Panc1 (cell line): Measurements from ENCODE around the gene ALG12. TPM values are rescaled to one million over a fixed set of nuclear protein-coding genes. Genes with fewer than 3 reads are reported as not detected.

Experiments used
- ATAC-seq: fragments of 200-7000 bp; cut with Tn5 transposase; 2 replicates; pipeline ENCODE4 v1.9.1; 2020; ENCODE audit warnings: mild to moderate bottlenecking, moderate library complexity
- BruUV-seq: library from RNA; stranded (reverse); fragments of 400-500 nt; replicated peaks from 2 replicates; lab custom pipeline; 2021; lab: Mats Ljungman, UMichigan
- CTCF ChIA-PET: fragments of 300-600 bp; sonication (Branson Sonifier 250); formaldehyde crosslinking; loops from one replicate; lab custom pipeline; 2022; ENCODE audit warnings: antibody characterized with exemption; lab: Charles Lee
- POLR2A ChIA-PET: fragments of 300-600 bp; sonication (Branson Sonifier 250); formaldehyde crosslinking; loops from one replicate; lab custom pipeline; 2022; ENCODE audit warnings: antibody characterized with exemption; lab: Charles Lee
- DNase-seq: peaks from one replicate; pipeline ENCODE4 v3.0.0-alpha.2; 2010; ENCODE audit warnings: low read depth, low spot score
- H3K27ac ChIP-seq: 2 replicates; pipeline ENCODE4 v1.5.1; 2011; ENCODE audit warnings: mild to moderate bottlenecking, low read length, inconsistent platforms
- H3K27me3 ChIP-seq: fragments of 200-500 bp; sonication (Bioruptor generic); 2 replicates; pipeline ENCODE4 v1.6.0; 2014; ENCODE audit warnings: low read length, inconsistent platforms; ENCODE audit not compliant: control insufficient read depth, insufficient read depth
- H3K36me3 ChIP-seq: fragments of 200-500 bp; sonication (Bioruptor generic); 2 replicates; pipeline ENCODE4 v1.5.1; 2014; ENCODE audit warnings: inconsistent platforms, mild to moderate bottlenecking, low read length, moderate library complexity; ENCODE audit not compliant: control insufficient read depth, insufficient read depth
- H3K4me1 ChIP-seq: 2 replicates; pipeline ENCODE4 v1.5.1; 2011; ENCODE audit warnings: inconsistent platforms, mild to moderate bottlenecking, low read length, moderate library complexity; ENCODE audit not compliant: control insufficient read depth, insufficient read depth
- H3K4me3 ChIP-seq, 2 experiments: 2 replicates each; pipeline ENCODE4 v1.5.1; 2011 to 2012; ENCODE audit warnings: low read depth in 2 of 2, low read length in 2 of 2, mild to moderate bottlenecking in 2 of 2, inconsistent platforms in 1 of 2, moderate library complexity in 1 of 2
- H3K9me3 ChIP-seq: fragments of 200-500 bp; sonication (Bioruptor generic); 2 replicates; pipeline ENCODE4 v1.5.1; 2014; ENCODE audit warnings: low read depth, mild to moderate bottlenecking, inconsistent platforms, low read length, moderate library complexity; ENCODE audit not compliant: control insufficient read depth, insufficient read depth
- POLR2AphosphoS5 ChIP-seq: IDR thresholded peaks from 2 replicates; pipeline ENCODE4 v1.6.1; 2012; ENCODE audit warnings: mild to moderate bottlenecking, low read depth, low read length, moderate library complexity
- SIN3A ChIP-seq: IDR thresholded peaks from 2 replicates; pipeline ENCODE4 v1.6.1; 2012; ENCODE audit warnings: low read depth, mild to moderate bottlenecking, low read length, moderate library complexity, borderline replicate concordance; ENCODE audit not compliant: insufficient read depth
- TCF7L2 ChIP-seq: IDR thresholded peaks from 2 replicates; pipeline ENCODE4 v1.6.1; 2011; ENCODE audit warnings: mild to moderate bottlenecking, low read depth, low read length, inconsistent platforms
- in situ Hi-C: cut with HindIII; loops from 2 replicates; pipeline ENCODE4 v1.10.0; 2016; ENCODE audit warnings: low sequenced_read_pairs, low pct_unique_long_range_greater_than_20kb
- intact Hi-C: fragments of 100-400 bp; cut with micrococcal nuclease; formaldehyde crosslinking; loops from one replicate; pipeline ENCODE4 v1.10.0; 2022; ENCODE audit not compliant: unreplicated experiment
- total RNA-seq: library from RNA; stranded (reverse); gene quantifications from one replicate; pipeline ENCODE4 v1.2.1, GENCODE V29; 2021; ENCODE audit not compliant: unreplicated experiment
- TF ChIP-seq, protein P1 (sequence below): fragments of 450-650 bp; IDR thresholded peaks from 2 replicates; pipeline ENCODE4 v1.5.1; 2017; ENCODE audit warnings: mild to moderate bottlenecking
- TF ChIP-seq, protein P2 (sequence below), 2 experiments: IDR thresholded peaks; 2 replicates each; pipeline ENCODE4 v1.6.1; 2011 to 2012; ENCODE audit warnings: low read depth in 2 of 2, control low read depth in 1 of 2, low read length in 1 of 2, mild to moderate bottlenecking in 1 of 2, moderate library complexity in 1 of 2; ENCODE audit not compliant: insufficient read depth in 1 of 2

ALG12 gene
- total RNA-seq, 1 experiment from 2014 or later: 23.4 TPM

GRCh38 chr22:49906799-49907290 is 11.4 kb downstream of the ALG12 start:
- Histone ChIP-seq H3K9me3 (no peaks in the 10 kb centered on the region), H3K36me3 (no peaks in the 10 kb centered on the region), H3K4me3 (no peak overlapping the region), H3K4me1 (no peaks in the 10 kb centered on the region), H3K27ac (no peak overlapping the region), H3K27me3 (no peaks in the 10 kb centered on the region)
- in situ Hi-C loops (no loop called here), intact Hi-C loops (no loop called here)
- ATAC-seq: no peak
- TF ChIP-seq, protein P1, sequence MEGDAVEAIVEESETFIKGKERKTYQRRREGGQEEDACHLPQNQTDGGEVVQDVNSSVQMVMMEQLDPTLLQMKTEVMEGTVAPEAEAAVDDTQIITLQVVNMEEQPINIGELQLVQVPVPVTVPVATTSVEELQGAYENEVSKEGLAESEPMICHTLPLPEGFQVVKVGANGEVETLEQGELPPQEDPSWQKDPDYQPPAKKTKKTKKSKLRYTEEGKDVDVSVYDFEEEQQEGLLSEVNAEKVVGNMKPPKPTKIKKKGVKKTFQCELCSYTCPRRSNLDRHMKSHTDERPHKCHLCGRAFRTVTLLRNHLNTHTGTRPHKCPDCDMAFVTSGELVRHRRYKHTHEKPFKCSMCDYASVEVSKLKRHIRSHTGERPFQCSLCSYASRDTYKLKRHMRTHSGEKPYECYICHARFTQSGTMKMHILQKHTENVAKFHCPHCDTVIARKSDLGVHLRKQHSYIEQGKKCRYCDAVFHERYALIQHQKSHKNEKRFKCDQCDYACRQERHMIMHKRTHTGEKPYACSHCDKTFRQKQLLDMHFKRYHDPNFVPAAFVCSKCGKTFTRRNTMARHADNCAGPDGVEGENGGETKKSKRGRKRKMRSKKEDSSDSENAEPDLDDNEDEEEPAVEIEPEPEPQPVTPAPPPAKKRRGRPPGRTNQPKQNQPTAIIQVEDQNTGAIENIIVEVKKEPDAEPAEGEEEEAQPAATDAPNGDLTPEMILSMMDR: no peak
- no peak for TF ChIP-seq TCF7L2
- TF ChIP-seq SIN3A: no peak
- TF ChIP-seq, protein P2, sequence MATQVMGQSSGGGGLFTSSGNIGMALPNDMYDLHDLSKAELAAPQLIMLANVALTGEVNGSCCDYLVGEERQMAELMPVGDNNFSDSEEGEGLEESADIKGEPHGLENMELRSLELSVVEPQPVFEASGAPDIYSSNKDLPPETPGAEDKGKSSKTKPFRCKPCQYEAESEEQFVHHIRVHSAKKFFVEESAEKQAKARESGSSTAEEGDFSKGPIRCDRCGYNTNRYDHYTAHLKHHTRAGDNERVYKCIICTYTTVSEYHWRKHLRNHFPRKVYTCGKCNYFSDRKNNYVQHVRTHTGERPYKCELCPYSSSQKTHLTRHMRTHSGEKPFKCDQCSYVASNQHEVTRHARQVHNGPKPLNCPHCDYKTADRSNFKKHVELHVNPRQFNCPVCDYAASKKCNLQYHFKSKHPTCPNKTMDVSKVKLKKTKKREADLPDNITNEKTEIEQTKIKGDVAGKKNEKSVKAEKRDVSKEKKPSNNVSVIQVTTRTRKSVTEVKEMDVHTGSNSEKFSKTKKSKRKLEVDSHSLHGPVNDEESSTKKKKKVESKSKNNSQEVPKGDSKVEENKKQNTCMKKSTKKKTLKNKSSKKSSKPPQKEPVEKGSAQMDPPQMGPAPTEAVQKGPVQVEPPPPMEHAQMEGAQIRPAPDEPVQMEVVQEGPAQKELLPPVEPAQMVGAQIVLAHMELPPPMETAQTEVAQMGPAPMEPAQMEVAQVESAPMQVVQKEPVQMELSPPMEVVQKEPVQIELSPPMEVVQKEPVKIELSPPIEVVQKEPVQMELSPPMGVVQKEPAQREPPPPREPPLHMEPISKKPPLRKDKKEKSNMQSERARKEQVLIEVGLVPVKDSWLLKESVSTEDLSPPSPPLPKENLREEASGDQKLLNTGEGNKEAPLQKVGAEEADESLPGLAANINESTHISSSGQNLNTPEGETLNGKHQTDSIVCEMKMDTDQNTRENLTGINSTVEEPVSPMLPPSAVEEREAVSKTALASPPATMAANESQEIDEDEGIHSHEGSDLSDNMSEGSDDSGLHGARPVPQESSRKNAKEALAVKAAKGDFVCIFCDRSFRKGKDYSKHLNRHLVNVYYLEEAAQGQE (IDR thresholded peaks at IDR 0.05; ENCODE audit: insufficient read depth in 1 of 2, low read depth in 2 of 2, low read length in 1 of 2): no peak
- no peak for TF ChIP-seq POLR2AphosphoS5
- POLR2A ChIA-PET: no interaction called here
- CTCF ChIA-PET: no interaction called here
- no TSS peak for BruUV-seq
- no peak for DNase-seq

DNA sequence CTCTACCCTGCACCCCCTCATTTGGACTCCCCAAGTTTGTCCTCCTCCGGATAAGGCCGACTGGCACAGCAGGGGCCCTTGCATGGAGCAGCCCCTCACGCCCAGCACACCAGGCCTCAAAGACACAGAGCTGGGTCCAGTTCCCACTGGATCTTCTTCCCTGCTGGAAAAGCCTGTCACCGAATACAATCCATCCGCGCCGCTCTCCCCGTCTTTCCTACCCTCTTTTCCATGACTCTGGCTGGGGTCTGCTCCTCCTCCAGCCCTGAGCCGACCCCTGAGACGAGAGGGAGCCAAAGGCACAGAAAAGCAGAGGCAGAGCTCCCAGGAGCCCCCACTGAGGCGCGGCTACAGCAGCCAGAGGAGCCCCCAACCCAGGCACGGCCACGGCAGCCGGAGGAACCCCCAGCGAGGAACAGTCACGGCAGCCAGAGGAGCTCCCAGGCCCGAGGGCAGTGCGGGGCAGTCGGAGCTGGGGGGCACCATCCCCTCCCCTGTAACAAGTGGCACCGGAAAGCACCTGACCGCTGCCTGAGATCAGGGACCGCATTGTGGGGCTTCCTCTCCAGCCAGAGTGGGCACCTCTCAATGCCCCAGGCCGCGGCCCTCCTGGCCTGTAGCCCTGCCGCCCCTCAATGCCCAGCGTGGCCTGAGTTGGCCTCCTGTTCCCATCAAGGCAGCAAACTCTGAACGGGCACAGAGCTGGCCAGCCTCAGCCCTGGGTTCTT is 12.0 kb downstream of the ALG12 start:
- CTCF ChIA-PET: no interaction called here
- BruUV-seq: no TSS peak
- no peaks in the 10 kb centered on the region for H3K9me3 ChIP-seq
- H3K27ac ChIP-seq: no peak overlapping the region
- intact Hi-C loops (no loop called here), in situ Hi-C loops (no loop called here)
- no peak overlapping the region for H3K4me3 ChIP-seq
- POLR2A ChIA-PET: no interaction called here
- no peaks in the 10 kb centered on the region for H3K36me3 ChIP-seq
- H3K27me3 ChIP-seq: no peaks in the 10 kb centered on the region
- H3K4me1 ChIP-seq: no peaks in the 10 kb centered on the region
- DNase-seq (no peak), ATAC-seq (no peak)
- TF ChIP-seq, protein P1: no peak
- TF ChIP-seq TCF7L2: no peak
- TF ChIP-seq, protein P2 (IDR thresholded peaks at IDR 0.05; ENCODE audit: insufficient read depth in 1 of 2, low read depth in 2 of 2, low read length in 1 of 2): no peak
- no peak for TF ChIP-seq SIN3A
- no peak for TF ChIP-seq POLR2AphosphoS5
